HepG2 (cell line): Measurements from ENCODE around the gene GPS1. TPM values are rescaled to one million over a fixed set of nuclear protein-coding genes. Genes with fewer than 3 reads are reported as not detected.

Experiments used
- HMG20B ChIP-seq: conservative IDR thresholded peaks from 2 replicates; pipeline ENCODE4 v1.6.1; 2016; ENCODE audit warnings: missing genetic modification reagents, missing compliant biosample characterization
- HOXA7 ChIP-seq: sonication (generic); formaldehyde crosslinking; IDR thresholded peaks from 2 replicates; pipeline ENCODE4 v1.8.1; 2022; ENCODE audit warnings: mild to moderate bottlenecking, missing genetic modification reagents, moderate library complexity
- MZF1 ChIP-seq: sonication (generic); formaldehyde crosslinking; IDR thresholded peaks from 2 replicates; pipeline ENCODE4 v1.8.1; 2023; ENCODE audit warnings: mild to moderate bottlenecking, missing genetic modification reagents, borderline replicate concordance
- NFATC3 ChIP-seq: sonication (generic); formaldehyde crosslinking; IDR thresholded peaks from 2 replicates; pipeline ENCODE4 v1.5.1; 2020; ENCODE audit warnings: mild to moderate bottlenecking, missing genetic modification reagents
- NFIC ChIP-seq: IDR thresholded peaks from 2 replicates; pipeline ENCODE4 v1.6.1; 2012; ENCODE audit warnings: mild to moderate bottlenecking, low read length, inconsistent platforms
- NFYB ChIP-seq: sonication (generic); formaldehyde crosslinking; IDR thresholded peaks from 2 replicates; pipeline ENCODE4 v1.4.0; 2020; ENCODE audit warnings: missing genetic modification reagents
- PLRG1 ChIP-seq: fragments of 450-650 bp; conservative IDR thresholded peaks from 2 replicates; pipeline ENCODE4 v1.6.1; 2016
- RBM22 ChIP-seq: fragments of 200-400 bp; formaldehyde crosslinking; optimal IDR thresholded peaks from 2 replicates; pipeline ENCODE3; 2017; ENCODE audit warnings: mild to moderate bottlenecking, low read length, moderate library complexity
- SMARCE1 ChIP-seq: fragments of 450-650 bp; IDR thresholded peaks from 2 replicates; pipeline ENCODE4 v1.6.1; 2017; ENCODE audit warnings: borderline replicate concordance
- ZNF101 ChIP-seq: sonication (generic); formaldehyde crosslinking; IDR thresholded peaks from 2 replicates; pipeline ENCODE4 v1.4.0; 2020; ENCODE audit warnings: mild to moderate bottlenecking, low read depth, missing genetic modification reagents, borderline replicate concordance
- ZNF431 ChIP-seq: sonication (generic); formaldehyde crosslinking; IDR thresholded peaks from 2 replicates; pipeline ENCODE4 v1.9.0; 2022; ENCODE audit warnings: missing genetic modification reagents, low read depth, mild to moderate bottlenecking, borderline replicate concordance
- ZNF746 ChIP-seq: sonication (generic); formaldehyde crosslinking; IDR thresholded peaks from 2 replicates; pipeline ENCODE4 v1.8.0; 2022; ENCODE audit warnings: mild to moderate bottlenecking, missing genetic modification reagents
- polyA plus RNA-seq, 8 experiments: library from polyadenylated mRNA; depleted of rRNA in 3 of 8; stranded (reverse) in 7 of 8; unstranded in 1 of 8; fragments of >200 nt; fragmentation: Illumina TruSeq in 4 of 8; extraction: Trizol in 4 of 8; gene quantifications; 2 replicates each; pipeline versions ENCODE4 v1.2.1 to v1.2.3, GENCODE V29; 2011 to 2016; ENCODE audit warnings: low read depth in 4 of 8, missing spikeins in 1 of 8, mixed read lengths in 1 of 8; ENCODE audit not compliant: insufficient read depth in 1 of 8
- total RNA-seq, 5 experiments: library from RNA; depleted of rRNA; stranded (reverse); fragments of >200 nt; fragmentation: Illumina TruSeq; extraction: Trizol; gene quantifications; 2 replicates each; pipeline ENCODE4 v1.2.3, GENCODE V29; 2016; ENCODE audit warnings: low read depth in 1 of 5
- TF ChIP-seq, protein P1 (sequence below): sonication (generic); formaldehyde crosslinking; conservative IDR thresholded peaks from 2 replicates; pipeline ENCODE4 v1.8.1; 2023; ENCODE audit warnings: missing genetic modification reagents
- TF ChIP-seq, protein P2 (sequence below): sonication (generic); formaldehyde crosslinking; IDR thresholded peaks from 2 replicates; pipeline ENCODE4 v1.4.0; 2020; ENCODE audit warnings: missing genetic modification reagents
- TF ChIP-seq, protein P3 (sequence below): IDR thresholded peaks from 2 replicates; pipeline ENCODE4 v1.6.1; 2016; ENCODE audit warnings: missing genetic modification reagents, missing compliant biosample characterization
- TF ChIP-seq, protein P4 (sequence below): sonication (generic); formaldehyde crosslinking; IDR thresholded peaks from 2 replicates; pipeline ENCODE4 v1.4.0; 2020; ENCODE audit warnings: missing genetic modification reagents, borderline replicate concordance
- TF ChIP-seq, protein P5 (sequence below): sonication (generic); formaldehyde crosslinking; IDR thresholded peaks from 2 replicates; pipeline ENCODE4 v1.4.0; 2020; ENCODE audit warnings: missing genetic modification reagents

Gene GPS1
- total and polyA plus RNA-seq, 2 of the 13 experiments (the other 11 are each of a cell fraction or from before 2014, with no cell fraction given), result 124 to 128 TPM

DNA sequence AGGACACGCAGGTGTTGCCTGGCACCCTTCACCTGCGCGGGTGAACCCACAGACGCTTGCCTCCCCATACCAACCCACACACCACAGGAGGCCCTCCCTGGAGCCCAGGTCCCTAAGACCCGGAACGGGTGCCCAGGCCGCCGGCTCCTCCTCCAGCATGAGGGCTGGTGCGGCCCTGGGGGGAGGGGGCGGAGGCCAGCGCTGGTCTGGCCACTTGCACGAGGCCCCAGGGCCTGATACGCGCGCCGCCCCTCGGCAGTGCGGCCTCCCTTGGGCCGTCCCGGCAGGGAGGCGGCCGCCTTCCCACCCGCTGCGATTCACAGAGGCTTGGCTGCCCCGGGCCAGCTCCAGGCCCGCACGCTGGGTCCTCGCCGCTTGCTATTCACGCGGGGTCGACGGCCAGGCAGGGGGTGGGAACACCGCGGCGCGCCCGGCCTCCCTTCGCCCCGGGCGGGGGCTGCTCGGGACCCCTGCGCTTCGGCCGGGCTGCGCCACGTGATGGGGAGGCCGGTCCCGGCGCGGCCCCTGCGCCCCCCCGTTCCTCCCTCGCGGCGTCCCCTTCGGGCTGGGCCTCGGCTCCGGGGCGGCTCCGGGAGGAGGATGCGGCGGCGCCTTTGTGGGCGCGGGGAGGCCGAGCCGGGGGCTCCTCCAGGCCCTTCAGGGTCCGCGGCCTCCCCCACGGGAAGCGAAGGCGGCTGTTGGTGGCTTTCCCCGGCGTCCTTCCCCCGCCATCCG is 45.7 kb downstream of the GPS1 start (continued):
- TF ChIP-seq HOXA7 (CRISPR knock-in tag), result no peak
- no peak for TF ChIP-seq SMARCE1
- TF ChIP-seq ZNF431 (CRISPR knock-in tag), result no peak
- TF ChIP-seq, protein P1, sequence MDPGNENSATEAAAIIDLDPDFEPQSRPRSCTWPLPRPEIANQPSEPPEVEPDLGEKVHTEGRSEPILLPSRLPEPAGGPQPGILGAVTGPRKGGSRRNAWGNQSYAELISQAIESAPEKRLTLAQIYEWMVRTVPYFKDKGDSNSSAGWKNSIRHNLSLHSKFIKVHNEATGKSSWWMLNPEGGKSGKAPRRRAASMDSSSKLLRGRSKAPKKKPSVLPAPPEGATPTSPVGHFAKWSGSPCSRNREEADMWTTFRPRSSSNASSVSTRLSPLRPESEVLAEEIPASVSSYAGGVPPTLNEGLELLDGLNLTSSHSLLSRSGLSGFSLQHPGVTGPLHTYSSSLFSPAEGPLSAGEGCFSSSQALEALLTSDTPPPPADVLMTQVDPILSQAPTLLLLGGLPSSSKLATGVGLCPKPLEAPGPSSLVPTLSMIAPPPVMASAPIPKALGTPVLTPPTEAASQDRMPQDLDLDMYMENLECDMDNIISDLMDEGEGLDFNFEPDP (CRISPR knock-in tag), result no peak
- no peak for TF ChIP-seq ZNF746
- TF ChIP-seq, protein P2, sequence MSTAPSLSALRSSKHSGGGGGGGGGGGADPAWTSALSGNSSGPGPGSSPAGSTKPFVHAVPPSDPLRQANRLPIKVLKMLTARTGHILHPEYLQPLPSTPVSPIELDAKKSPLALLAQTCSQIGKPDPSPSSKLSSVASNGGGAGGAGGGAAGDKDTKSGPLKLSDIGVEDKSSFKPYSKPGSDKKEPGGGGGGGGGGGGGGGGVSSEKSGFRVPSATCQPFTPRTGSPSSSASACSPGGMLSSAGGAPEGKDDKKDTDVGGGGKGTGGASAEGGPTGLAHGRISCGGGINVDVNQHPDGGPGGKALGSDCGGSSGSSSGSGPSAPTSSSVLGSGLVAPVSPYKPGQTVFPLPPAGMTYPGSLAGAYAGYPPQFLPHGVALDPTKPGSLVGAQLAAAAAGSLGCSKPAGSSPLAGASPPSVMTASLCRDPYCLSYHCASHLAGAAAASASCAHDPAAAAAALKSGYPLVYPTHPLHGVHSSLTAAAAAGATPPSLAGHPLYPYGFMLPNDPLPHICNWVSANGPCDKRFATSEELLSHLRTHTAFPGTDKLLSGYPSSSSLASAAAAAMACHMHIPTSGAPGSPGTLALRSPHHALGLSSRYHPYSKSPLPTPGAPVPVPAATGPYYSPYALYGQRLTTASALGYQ (CRISPR knock-in tag), result no peak
- TF ChIP-seq NFIC, result no peak
- no peak for TF ChIP-seq NFYB (CRISPR knock-in tag)
- TF ChIP-seq HMG20B, result 0 out of 2 replicates have a peak, but pooled peaks have one; percentile 18
- TF ChIP-seq, protein P3, sequence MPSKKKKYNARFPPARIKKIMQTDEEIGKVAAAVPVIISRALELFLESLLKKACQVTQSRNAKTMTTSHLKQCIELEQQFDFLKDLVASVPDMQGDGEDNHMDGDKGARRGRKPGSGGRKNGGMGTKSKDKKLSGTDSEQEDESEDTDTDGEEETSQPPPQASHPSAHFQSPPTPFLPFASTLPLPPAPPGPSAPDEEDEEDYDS (CRISPR knock-in tag), result no peak
- TF ChIP-seq RBM22, result peak; percentile 20
- TF ChIP-seq PLRG1, result no peak
- peak; percentile 56; the same call in 1 of the 2 replicates for TF ChIP-seq ZNF101
- no peak for TF ChIP-seq MZF1 (CRISPR knock-in tag)
- TF ChIP-seq, protein P4, sequence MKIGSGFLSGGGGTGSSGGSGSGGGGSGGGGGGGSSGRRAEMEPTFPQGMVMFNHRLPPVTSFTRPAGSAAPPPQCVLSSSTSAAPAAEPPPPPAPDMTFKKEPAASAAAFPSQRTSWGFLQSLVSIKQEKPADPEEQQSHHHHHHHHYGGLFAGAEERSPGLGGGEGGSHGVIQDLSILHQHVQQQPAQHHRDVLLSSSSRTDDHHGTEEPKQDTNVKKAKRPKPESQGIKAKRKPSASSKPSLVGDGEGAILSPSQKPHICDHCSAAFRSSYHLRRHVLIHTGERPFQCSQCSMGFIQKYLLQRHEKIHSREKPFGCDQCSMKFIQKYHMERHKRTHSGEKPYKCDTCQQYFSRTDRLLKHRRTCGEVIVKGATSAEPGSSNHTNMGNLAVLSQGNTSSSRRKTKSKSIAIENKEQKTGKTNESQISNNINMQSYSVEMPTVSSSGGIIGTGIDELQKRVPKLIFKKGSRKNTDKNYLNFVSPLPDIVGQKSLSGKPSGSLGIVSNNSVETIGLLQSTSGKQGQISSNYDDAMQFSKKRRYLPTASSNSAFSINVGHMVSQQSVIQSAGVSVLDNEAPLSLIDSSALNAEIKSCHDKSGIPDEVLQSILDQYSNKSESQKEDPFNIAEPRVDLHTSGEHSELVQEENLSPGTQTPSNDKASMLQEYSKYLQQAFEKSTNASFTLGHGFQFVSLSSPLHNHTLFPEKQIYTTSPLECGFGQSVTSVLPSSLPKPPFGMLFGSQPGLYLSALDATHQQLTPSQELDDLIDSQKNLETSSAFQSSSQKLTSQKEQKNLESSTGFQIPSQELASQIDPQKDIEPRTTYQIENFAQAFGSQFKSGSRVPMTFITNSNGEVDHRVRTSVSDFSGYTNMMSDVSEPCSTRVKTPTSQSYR (CRISPR knock-in tag), result peak; percentile 86
- TF ChIP-seq, protein P5, sequence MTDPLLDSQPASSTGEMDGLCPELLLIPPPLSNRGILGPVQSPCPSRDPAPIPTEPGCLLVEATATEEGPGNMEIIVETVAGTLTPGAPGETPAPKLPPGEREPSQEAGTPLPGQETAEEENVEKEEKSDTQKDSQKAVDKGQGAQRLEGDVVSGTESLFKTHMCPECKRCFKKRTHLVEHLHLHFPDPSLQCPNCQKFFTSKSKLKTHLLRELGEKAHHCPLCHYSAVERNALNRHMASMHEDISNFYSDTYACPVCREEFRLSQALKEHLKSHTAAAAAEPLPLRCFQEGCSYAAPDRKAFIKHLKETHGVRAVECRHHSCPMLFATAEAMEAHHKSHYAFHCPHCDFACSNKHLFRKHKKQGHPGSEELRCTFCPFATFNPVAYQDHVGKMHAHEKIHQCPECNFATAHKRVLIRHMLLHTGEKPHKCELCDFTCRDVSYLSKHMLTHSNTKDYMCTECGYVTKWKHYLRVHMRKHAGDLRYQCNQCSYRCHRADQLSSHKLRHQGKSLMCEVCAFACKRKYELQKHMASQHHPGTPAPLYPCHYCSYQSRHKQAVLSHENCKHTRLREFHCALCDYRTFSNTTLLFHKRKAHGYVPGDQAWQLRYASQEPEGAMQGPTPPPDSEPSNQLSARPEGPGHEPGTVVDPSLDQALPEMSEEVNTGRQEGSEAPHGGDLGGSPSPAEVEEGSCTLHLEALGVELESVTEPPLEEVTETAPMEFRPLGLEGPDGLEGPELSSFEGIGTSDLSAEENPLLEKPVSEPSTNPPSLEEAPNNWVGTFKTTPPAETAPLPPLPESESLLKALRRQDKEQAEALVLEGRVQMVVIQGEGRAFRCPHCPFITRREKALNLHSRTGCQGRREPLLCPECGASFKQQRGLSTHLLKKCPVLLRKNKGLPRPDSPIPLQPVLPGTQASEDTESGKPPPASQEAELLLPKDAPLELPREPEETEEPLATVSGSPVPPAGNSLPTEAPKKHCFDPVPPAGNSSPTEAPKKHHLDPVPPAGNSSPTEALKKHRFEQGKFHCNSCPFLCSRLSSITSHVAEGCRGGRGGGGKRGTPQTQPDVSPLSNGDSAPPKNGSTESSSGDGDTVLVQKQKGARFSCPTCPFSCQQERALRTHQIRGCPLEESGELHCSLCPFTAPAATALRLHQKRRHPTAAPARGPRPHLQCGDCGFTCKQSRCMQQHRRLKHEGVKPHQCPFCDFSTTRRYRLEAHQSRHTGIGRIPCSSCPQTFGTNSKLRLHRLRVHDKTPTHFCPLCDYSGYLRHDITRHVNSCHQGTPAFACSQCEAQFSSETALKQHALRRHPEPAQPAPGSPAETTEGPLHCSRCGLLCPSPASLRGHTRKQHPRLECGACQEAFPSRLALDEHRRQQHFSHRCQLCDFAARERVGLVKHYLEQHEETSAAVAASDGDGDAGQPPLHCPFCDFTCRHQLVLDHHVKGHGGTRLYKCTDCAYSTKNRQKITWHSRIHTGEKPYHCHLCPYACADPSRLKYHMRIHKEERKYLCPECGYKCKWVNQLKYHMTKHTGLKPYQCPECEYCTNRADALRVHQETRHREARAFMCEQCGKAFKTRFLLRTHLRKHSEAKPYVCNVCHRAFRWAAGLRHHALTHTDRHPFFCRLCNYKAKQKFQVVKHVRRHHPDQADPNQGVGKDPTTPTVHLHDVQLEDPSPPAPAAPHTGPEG, result 0 out of 2 replicates have a peak, but pooled peaks have one; percentile 5
- TF ChIP-seq NFATC3 (CRISPR knock-in tag), result no peak
